Activated T-cell treated with anti-CD3 and anti-CD28 coated beads, Interleukin-2, amount 50 U/mL, for 1 hour (primary cell): ENCODE measurements around the gene GNPTAB.
"Not testable (repeated sequence)": the region's sequence is repeated elsewhere in the genome, so short reads cannot be mapped to it uniquely, and the experiment has no call there.

Experiments
- DNase-seq: peaks from one replicate; pipeline ENCODE4 v3.0.0-alpha.2; 2020

Gene GNPTAB

GRCh38 chr12:101830367-101831325 lies at the start of gene GNPTAB:
GNPTAB (minus strand) TSS chr12:101830959; CDS start chr12:101830675, 284 bp downstream.
- DNase-seq: peak; percentile 98

- DNase-seq: no peak
Observed at GRCh38 chr12:101878243-101878821, 47.6 kb upstream of the GNPTAB start.

GRCh38 chr12:101877806-101878242 lies 47.1 kb upstream of the GNPTAB start:
- no peak for DNase-seq

GRCh38 chr12:101876861-101877805 lies 46.4 kb upstream of the GNPTAB start, which contains the start of gene DRAM1:
DRAM1 (plus strand) TSS chr12:101877580; CDS start chr12:101877790, 210 bp downstream.
- peak; percentile 70 for DNase-seq

GRCh38 chr12:101876322-101876860 lies 45.6 kb upstream of the GNPTAB start:
- DNase-seq: no peak

- no peak for DNase-seq
Observed at GRCh38 chr12:101875162-101875561, 44.4 kb upstream of the GNPTAB start.

- no peak for DNase-seq
Observed at GRCh38 chr12:101870925-101871324, 40.2 kb upstream of the GNPTAB start.

GRCh38 chr12:101867619-101868018 lies 36.9 kb upstream of the GNPTAB start:
- DNase-seq: not testable (repeated sequence)

GRCh38 chr12:101866615-101867373 lies 36.0 kb upstream of the GNPTAB start:
- DNase-seq: no peak

GRCh38 chr12:101863981-101864380 lies 33.2 kb upstream of the GNPTAB start:
- DNase-seq: no peak

- DNase-seq: no peak
Observed at GRCh38 chr12:101862245-101862644, 31.5 kb upstream of the GNPTAB start.

GRCh38 chr12:101861688-101862087 lies 30.9 kb upstream of the GNPTAB start:
- DNase-seq: not testable (repeated sequence)

GRCh38 chr12:101859664-101860607 lies 29.2 kb upstream of the GNPTAB start:
- DNase-seq: no peak

GRCh38 chr12:101858361-101858760 lies 27.6 kb upstream of the GNPTAB start:
- DNase-seq: no peak

- no peak for DNase-seq
Observed at GRCh38 chr12:101857043-101857558, 26.3 kb upstream of the GNPTAB start.

- not testable (repeated sequence) for DNase-seq
Observed at GRCh38 chr12:101856614-101857013, 25.9 kb upstream of the GNPTAB start.

GRCh38 chr12:101855976-101856375 lies 25.2 kb upstream of the GNPTAB start:
- no peak for DNase-seq

GRCh38 chr12:101855364-101855884 lies 24.7 kb upstream of the GNPTAB start:
- no peak for DNase-seq

- DNase-seq: no peak
Observed at GRCh38 chr12:101854747-101855146, 24.0 kb upstream of the GNPTAB start.

GRCh38 chr12:101852998-101853397 lies 22.2 kb upstream of the GNPTAB start:
- DNase-seq: no peak
